BJ (cell line): ENCODE data around the gene APCDD1L. TPM values are rescaled to one million over a fixed set of nuclear protein-coding genes. Genes with fewer than 3 reads are reported as not detected.
A peak's percentile ranks its signal among the peaks of the same experiment; 100 is the strongest.

Source experiments
- CTCF ChIA-PET: fragments of 350-600 bp; formaldehyde crosslinking; extraction: SDS; loops from one replicate; lab custom pipeline; 2021; ENCODE audit warnings: antibody characterized with exemption, inconsistent platforms; lab: Yijun Ruan, JAX
- POLR2A ChIA-PET: fragments of 300-600 bp; sonication (Branson Sonifier 250); formaldehyde crosslinking; extraction: SDS; loops from one replicate; lab custom pipeline; 2021; ENCODE audit warnings: antibody characterized with exemption; lab: Charles Lee
- DNase-seq: peaks from one replicate; pipeline ENCODE4 v3.0.0-alpha.2; 2011; ENCODE audit warnings: low read depth
- H3K27me3 ChIP-seq: 2 replicates; pipeline ENCODE4 v1.6.0; 2011; ENCODE audit warnings: low read length; ENCODE audit not compliant: control insufficient read depth, insufficient read depth
- H3K36me3 ChIP-seq: 2 replicates; pipeline ENCODE4 v1.5.1; 2011; ENCODE audit warnings: low read length; ENCODE audit not compliant: control insufficient read depth, insufficient read depth
- H3K4me3 ChIP-seq: 2 replicates; pipeline ENCODE4 v1.5.1; 2011; ENCODE audit warnings: low read depth, mild to moderate bottlenecking, control low read depth, low read length
- polyA plus RNA-seq: library from polyadenylated mRNA; depleted of rRNA; stranded (reverse); fragments of >200 nt; gene quantifications from 2 replicates; pipeline ENCODE4 v1.2.3, GENCODE V29; 2011
- TF ChIP-seq, protein P1 (sequence below): IDR thresholded peaks from 2 replicates; pipeline ENCODE4 v1.5.1; 2011; ENCODE audit warnings: low read depth, mild to moderate bottlenecking, control low read depth, inconsistent platforms, low read length, moderate library complexity; ENCODE audit not compliant: insufficient read depth

APCDD1L gene
- polyA plus RNA-seq, 1 experiment = 2.5 TPM

GRCh38 chr20:58447511-58448391, 67.4 kb downstream of the APCDD1L start:
- ChIA-PET CTCF (interaction anchor here (0.6 to 2.9 kb wide), 15 partner anchors 9 to 223 kb away, joined by 3 to 10 read pairs (median 4); no protein-coding TSS in a partner anchor), POLR2A (no interaction called here)
- peaks cover 7% of the 10 kb centered on the region for H3K36me3 ChIP-seq
- TF ChIP-seq, protein P1, sequence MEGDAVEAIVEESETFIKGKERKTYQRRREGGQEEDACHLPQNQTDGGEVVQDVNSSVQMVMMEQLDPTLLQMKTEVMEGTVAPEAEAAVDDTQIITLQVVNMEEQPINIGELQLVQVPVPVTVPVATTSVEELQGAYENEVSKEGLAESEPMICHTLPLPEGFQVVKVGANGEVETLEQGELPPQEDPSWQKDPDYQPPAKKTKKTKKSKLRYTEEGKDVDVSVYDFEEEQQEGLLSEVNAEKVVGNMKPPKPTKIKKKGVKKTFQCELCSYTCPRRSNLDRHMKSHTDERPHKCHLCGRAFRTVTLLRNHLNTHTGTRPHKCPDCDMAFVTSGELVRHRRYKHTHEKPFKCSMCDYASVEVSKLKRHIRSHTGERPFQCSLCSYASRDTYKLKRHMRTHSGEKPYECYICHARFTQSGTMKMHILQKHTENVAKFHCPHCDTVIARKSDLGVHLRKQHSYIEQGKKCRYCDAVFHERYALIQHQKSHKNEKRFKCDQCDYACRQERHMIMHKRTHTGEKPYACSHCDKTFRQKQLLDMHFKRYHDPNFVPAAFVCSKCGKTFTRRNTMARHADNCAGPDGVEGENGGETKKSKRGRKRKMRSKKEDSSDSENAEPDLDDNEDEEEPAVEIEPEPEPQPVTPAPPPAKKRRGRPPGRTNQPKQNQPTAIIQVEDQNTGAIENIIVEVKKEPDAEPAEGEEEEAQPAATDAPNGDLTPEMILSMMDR = peak; percentile 73
- no peak for DNase-seq
- H3K27me3 ChIP-seq = no peaks in the 10 kb centered on the region
- no peak overlapping the region for H3K4me3 ChIP-seq

GRCh38 chr20:58446960-58447265, 68.3 kb downstream of the APCDD1L start:
- CTCF ChIA-PET = interaction anchor here (0.6 to 2.9 kb wide), 10 partner anchors 13 to 222 kb away, joined by 3 to 10 read pairs (median 4); no protein-coding TSS in a partner anchor

GRCh38 chr20:58446264-58446959, 68.8 kb downstream of the APCDD1L start:
- CTCF ChIA-PET = interaction anchor here (1.2 to 2.9 kb wide), 4 partner anchors 16 to 209 kb away, joined by 3 to 10 read pairs (median 10); no protein-coding TSS in a partner anchor
- TF ChIP-seq, protein P1 = no peak
- POLR2A ChIA-PET = interaction anchor here (0.5 to 0.6 kb wide), 2 partner anchors 58 to 171 kb away, joined by 4 to 5 read pairs; partner anchors contain the start of gene VAPB
- Histone ChIP-seq H3K4me3 (no peak overlapping the region), H3K27me3 (no peaks in the 10 kb centered on the region), H3K36me3 (peaks cover 7% of the 10 kb centered on the region)
- no peak for DNase-seq

More at GRCh38 chr20:58446960-58447265, 68.3 kb downstream of the APCDD1L start:
- POLR2A ChIA-PET = interaction anchor here (0.6 kb wide), 1 partner anchor 58 kb away, joined by 4 read pairs; the partner anchor contains the start of gene VAPB
- Histone ChIP-seq H3K27me3 (no peaks in the 10 kb centered on the region), H3K36me3 (peaks cover 7% of the 10 kb centered on the region), H3K4me3 (no peak overlapping the region)
- TF ChIP-seq, protein P1 = no peak
- DNase-seq = no peak

GRCh38 chr20:58444746-58445255, 70.4 kb downstream of the APCDD1L start:
- peaks cover 7% of the 10 kb centered on the region for H3K36me3 ChIP-seq

More at GRCh38 chr20:58444746-58445255, 70.4 kb downstream of the APCDD1L start:
- TF ChIP-seq, protein P1 = no peak
- ChIA-PET CTCF (no interaction called here), POLR2A (no interaction called here)
- H3K4me3 ChIP-seq = no peak overlapping the region
- DNase-seq = no peak
- no peaks in the 10 kb centered on the region for H3K27me3 ChIP-seq
